Measurements from ENCODE around the gene LRCH1. TPM values are rescaled to one million over a fixed set of nuclear protein-coding genes. Genes with fewer than 3 reads are reported as not detected.

Gene LRCH1
- total RNA-seq, 1 experiment from 2014 or later = 11.8 TPM

DNA sequence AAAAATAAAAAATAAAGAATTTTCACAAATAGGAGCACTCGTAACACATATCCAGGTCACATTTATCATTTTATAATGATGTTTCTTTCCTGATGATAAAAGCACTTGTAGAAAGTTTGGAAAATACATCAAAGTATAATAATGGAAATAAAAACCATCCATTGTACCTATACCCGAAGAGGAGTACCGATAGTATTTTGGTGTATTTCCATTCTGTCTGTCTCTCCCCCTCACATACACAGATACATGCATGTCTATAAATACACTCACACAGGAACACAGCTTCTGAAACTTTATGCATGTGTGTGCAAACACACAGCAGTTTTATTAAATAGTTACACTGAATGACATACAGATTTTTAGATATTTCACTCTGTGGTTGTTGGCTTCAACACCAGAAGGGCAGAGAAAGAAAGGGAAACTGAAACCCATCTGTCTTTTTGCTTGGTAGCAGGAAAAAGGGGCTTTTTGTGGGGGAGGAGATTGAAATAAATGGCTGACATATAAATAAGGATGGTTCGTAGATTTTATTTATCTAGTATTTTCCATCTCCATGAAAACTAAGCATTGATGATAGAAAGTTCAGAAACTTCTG, 114.8 kb downstream of the LRCH1 start:
- no peaks in the 10 kb centered on the region for H3K9me3 Mint-ChIP-seq
- no peak for ATAC-seq
- CTCF ChIA-PET = interaction anchor here (1.0 to 2.1 kb wide), 8 partner anchors 10 to 115 kb away, joined by 3 to 9 read pairs (median 4); partner anchors contain the start of gene LRCH1

DNA sequence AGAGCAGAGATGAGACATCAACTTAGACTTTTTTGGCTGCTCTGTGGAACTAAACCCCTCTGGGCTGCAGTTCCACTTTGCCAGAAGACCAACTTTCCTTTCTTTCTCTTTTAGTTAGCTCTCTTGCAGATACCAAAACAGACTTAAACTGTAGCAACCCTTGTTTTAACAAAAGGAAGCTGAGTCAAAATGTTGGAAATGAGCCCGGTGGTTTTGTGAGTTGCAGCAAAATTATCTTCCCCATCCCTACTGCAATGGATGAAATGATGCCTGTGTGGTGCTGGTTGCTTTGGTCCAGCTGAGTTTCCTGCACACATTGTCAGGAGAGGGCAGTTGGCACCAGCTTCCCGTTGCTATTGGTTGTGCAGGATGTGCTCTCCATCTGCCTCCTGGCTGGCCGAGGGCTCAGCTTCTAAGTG, 115.3 kb downstream of the LRCH1 start:
- DNase-seq (ENCODE audit: low spot score) = no peak
- H3K4me1 Mint-ChIP-seq = peaks cover 52% of the 10 kb centered on the region
- no peak for ATAC-seq
- no peaks in the 10 kb centered on the region for H3K9me3 Mint-ChIP-seq
- CTCF ChIA-PET = interaction anchor here (1.1 to 1.8 kb wide), 2 partner anchors 10 to 16 kb away, joined by 3 to 5 read pairs; no protein-coding TSS in a partner anchor
- no peaks in the 10 kb centered on the region for H3K27me3 Mint-ChIP-seq (ENCODE audit: low read depth)
- H3K27ac Mint-ChIP-seq = no peak overlapping the region
- POLR2A ChIA-PET = no interaction called here
- no peak overlapping the region for H3K4me3 Mint-ChIP-seq
- no peaks in the 10 kb centered on the region for H3K36me3 Mint-ChIP-seq
- TF ChIP-seq, protein P1, sequence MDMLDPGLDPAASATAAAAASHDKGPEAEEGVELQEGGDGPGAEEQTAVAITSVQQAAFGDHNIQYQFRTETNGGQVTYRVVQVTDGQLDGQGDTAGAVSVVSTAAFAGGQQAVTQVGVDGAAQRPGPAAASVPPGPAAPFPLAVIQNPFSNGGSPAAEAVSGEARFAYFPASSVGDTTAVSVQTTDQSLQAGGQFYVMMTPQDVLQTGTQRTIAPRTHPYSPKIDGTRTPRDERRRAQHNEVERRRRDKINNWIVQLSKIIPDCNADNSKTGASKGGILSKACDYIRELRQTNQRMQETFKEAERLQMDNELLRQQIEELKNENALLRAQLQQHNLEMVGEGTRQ (CRISPR knock-in tag; IDR thresholded peaks at IDR 0.05) = no peak
- TF ChIP-seq TEAD4 (CRISPR knock-in tag; IDR thresholded peaks at IDR 0.05) = no peak
- no peak for TF ChIP-seq ZBTB21 (CRISPR knock-in tag; IDR thresholded peaks at IDR 0.05; ENCODE audit: borderline replicate concordance)
- TF ChIP-seq, protein P2, sequence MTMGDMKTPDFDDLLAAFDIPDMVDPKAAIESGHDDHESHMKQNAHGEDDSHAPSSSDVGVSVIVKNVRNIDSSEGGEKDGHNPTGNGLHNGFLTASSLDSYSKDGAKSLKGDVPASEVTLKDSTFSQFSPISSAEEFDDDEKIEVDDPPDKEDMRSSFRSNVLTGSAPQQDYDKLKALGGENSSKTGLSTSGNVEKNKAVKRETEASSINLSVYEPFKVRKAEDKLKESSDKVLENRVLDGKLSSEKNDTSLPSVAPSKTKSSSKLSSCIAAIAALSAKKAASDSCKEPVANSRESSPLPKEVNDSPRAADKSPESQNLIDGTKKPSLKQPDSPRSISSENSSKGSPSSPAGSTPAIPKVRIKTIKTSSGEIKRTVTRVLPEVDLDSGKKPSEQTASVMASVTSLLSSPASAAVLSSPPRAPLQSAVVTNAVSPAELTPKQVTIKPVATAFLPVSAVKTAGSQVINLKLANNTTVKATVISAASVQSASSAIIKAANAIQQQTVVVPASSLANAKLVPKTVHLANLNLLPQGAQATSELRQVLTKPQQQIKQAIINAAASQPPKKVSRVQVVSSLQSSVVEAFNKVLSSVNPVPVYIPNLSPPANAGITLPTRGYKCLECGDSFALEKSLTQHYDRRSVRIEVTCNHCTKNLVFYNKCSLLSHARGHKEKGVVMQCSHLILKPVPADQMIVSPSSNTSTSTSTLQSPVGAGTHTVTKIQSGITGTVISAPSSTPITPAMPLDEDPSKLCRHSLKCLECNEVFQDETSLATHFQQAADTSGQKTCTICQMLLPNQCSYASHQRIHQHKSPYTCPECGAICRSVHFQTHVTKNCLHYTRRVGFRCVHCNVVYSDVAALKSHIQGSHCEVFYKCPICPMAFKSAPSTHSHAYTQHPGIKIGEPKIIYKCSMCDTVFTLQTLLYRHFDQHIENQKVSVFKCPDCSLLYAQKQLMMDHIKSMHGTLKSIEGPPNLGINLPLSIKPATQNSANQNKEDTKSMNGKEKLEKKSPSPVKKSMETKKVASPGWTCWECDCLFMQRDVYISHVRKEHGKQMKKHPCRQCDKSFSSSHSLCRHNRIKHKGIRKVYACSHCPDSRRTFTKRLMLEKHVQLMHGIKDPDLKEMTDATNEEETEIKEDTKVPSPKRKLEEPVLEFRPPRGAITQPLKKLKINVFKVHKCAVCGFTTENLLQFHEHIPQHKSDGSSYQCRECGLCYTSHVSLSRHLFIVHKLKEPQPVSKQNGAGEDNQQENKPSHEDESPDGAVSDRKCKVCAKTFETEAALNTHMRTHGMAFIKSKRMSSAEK (CRISPR knock-in tag; IDR thresholded peaks at IDR 0.05; ENCODE audit: borderline replicate concordance) = no peak
- no peak for TF ChIP-seq NR2C2 (CRISPR knock-in tag; IDR thresholded peaks at IDR 0.05)
- TF ChIP-seq, protein P3, sequence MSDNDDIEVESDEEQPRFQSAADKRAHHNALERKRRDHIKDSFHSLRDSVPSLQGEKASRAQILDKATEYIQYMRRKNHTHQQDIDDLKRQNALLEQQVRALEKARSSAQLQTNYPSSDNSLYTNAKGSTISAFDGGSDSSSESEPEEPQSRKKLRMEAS (CRISPR knock-in tag; IDR thresholded peaks at IDR 0.05) = no peak

More for the DNA sequence above, 114.8 kb downstream of the LRCH1 start:
- H3K4me3 Mint-ChIP-seq = no peak overlapping the region
- POLR2A ChIA-PET = no interaction called here
- no peak overlapping the region for H3K27ac Mint-ChIP-seq
- H3K36me3 Mint-ChIP-seq = no peaks in the 10 kb centered on the region
- no peaks in the 10 kb centered on the region for H3K27me3 Mint-ChIP-seq (ENCODE audit: low read depth)
- H3K4me1 Mint-ChIP-seq = peaks cover 58% of the 10 kb centered on the region
- no peak for DNase-seq (ENCODE audit: low spot score)
- TF ChIP-seq FOXP1 (CRISPR knock-in tag; IDR thresholded peaks at IDR 0.05; ENCODE audit: borderline replicate concordance) (no peak), TP53 (CRISPR knock-in tag; IDR thresholded peaks at IDR 0.05) (no peak), JUN (CRISPR knock-in tag; IDR thresholded peaks at IDR 0.05) (no peak), ZNF219 (CRISPR knock-in tag; IDR thresholded peaks at IDR 0.05; ENCODE audit: borderline replicate concordance) (no peak), NR3C1 (CRISPR knock-in tag; conservative IDR thresholded peaks at IDR 0.05; ENCODE audit: low read depth) (no peak)
- TF ChIP-seq, protein P4, sequence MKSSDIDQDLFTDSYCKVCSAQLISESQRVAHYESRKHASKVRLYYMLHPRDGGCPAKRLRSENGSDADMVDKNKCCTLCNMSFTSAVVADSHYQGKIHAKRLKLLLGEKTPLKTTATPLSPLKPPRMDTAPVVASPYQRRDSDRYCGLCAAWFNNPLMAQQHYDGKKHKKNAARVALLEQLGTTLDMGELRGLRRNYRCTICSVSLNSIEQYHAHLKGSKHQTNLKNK (CRISPR knock-in tag; IDR thresholded peaks at IDR 0.05) = no peak
- TF ChIP-seq, protein P5, sequence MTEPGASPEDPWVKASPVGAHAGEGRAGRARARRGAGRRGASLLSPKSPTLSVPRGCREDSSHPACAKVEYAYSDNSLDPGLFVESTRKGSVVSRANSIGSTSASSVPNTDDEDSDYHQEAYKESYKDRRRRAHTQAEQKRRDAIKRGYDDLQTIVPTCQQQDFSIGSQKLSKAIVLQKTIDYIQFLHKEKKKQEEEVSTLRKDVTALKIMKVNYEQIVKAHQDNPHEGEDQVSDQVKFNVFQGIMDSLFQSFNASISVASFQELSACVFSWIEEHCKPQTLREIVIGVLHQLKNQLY (CRISPR knock-in tag; IDR thresholded peaks at IDR 0.05) = no peak
- TF ChIP-seq, protein P6, sequence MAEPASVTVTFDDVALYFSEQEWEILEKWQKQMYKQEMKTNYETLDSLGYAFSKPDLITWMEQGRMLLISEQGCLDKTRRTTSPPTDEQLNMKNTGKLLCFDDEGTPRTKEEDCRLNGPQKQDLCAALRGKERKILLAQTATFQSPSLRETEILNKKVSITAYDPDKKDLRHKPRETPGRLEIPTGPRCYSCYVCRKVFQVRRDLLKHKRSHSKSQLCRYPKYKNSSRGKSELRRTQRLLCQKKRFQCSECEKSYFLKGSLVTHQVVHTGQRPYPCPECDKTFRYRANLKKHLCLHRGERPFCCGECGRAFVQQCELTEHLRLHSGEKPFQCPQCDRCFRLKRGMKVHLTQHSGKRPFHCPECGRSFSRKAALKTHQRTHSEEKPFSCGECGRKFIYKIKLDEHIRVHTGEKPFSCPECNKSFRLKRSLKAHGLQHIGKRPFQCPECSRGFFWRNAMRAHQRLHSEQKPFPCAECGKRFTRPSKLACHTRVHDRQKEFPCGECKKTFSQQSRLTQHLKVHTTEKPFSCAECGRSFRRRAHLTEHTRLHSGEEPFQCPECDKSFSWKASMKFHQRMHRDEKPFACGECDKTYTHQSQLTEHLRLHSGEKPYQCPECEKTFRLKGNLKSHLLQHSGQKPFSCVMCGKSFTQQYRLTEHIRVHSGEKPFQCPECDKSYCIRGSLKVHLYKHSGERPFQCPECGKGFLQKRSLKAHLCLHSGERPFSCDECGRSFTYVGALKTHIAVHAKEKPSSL (CRISPR knock-in tag; conservative IDR thresholded peaks at IDR 0.05) = no peak
- TF ChIP-seq, protein P7, sequence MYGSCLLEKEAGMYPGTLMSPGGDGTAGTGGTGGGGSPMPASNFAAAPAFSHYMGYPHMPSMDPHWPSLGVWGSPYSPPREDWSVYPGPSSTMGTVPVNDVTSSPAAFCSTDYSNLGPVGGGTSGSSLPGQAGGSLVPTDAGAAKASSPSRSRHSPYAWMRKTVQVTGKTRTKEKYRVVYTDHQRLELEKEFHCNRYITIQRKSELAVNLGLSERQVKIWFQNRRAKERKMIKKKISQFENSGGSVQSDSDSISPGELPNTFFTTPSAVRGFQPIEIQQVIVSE (CRISPR knock-in tag; IDR thresholded peaks at IDR 0.05; ENCODE audit: borderline replicate concordance) = no peak
- TF ChIP-seq, protein P8, sequence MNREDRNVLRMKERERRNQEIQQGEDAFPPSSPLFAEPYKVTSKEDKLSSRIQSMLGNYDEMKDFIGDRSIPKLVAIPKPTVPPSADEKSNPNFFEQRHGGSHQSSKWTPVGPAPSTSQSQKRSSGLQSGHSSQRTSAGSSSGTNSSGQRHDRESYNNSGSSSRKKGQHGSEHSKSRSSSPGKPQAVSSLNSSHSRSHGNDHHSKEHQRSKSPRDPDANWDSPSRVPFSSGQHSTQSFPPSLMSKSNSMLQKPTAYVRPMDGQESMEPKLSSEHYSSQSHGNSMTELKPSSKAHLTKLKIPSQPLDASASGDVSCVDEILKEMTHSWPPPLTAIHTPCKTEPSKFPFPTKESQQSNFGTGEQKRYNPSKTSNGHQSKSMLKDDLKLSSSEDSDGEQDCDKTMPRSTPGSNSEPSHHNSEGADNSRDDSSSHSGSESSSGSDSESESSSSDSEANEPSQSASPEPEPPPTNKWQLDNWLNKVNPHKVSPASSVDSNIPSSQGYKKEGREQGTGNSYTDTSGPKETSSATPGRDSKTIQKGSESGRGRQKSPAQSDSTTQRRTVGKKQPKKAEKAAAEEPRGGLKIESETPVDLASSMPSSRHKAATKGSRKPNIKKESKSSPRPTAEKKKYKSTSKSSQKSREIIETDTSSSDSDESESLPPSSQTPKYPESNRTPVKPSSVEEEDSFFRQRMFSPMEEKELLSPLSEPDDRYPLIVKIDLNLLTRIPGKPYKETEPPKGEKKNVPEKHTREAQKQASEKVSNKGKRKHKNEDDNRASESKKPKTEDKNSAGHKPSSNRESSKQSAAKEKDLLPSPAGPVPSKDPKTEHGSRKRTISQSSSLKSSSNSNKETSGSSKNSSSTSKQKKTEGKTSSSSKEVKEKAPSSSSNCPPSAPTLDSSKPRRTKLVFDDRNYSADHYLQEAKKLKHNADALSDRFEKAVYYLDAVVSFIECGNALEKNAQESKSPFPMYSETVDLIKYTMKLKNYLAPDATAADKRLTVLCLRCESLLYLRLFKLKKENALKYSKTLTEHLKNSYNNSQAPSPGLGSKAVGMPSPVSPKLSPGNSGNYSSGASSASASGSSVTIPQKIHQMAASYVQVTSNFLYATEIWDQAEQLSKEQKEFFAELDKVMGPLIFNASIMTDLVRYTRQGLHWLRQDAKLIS (CRISPR knock-in tag; IDR thresholded peaks at IDR 0.05; ENCODE audit: borderline replicate concordance) = no peak
- TF ChIP-seq, protein P9, sequence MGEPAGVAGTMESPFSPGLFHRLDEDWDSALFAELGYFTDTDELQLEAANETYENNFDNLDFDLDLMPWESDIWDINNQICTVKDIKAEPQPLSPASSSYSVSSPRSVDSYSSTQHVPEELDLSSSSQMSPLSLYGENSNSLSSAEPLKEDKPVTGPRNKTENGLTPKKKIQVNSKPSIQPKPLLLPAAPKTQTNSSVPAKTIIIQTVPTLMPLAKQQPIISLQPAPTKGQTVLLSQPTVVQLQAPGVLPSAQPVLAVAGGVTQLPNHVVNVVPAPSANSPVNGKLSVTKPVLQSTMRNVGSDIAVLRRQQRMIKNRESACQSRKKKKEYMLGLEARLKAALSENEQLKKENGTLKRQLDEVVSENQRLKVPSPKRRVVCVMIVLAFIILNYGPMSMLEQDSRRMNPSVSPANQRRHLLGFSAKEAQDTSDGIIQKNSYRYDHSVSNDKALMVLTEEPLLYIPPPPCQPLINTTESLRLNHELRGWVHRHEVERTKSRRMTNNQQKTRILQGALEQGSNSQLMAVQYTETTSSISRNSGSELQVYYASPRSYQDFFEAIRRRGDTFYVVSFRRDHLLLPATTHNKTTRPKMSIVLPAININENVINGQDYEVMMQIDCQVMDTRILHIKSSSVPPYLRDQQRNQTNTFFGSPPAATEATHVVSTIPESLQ (CRISPR knock-in tag; IDR thresholded peaks at IDR 0.05) = no peak
